ENCODE data around the gene HSPBP1.

HSPBP1 gene

GRCh38 chr19:55304980-55305379 is 25.1 kb upstream of the HSPBP1 start:
- Histone ChIP-seq H3K36me3 (ENCODE audit: insufficient read depth) (no peaks in the 10 kb centered on the region), H3K79me2 (ENCODE audit: insufficient read depth, low read depth) (no peaks in the 10 kb centered on the region), H3K27me3 (ENCODE audit: insufficient read depth, low read depth) (no peaks in the 10 kb centered on the region), H3K4me1 (ENCODE audit: low read depth, poor library complexity, severe bottlenecking) (peaks cover 11% of the 10 kb centered on the region), H3K4me2 (no peak overlapping the region), H3K9ac (no peak overlapping the region), H3K27ac (no peak overlapping the region), H2AFZ (ENCODE audit: low read depth) (no peak overlapping the region), H3K4me3 (IDR thresholded peaks at IDR 0.05; ENCODE audit: insufficient read depth, low read depth, low read length) (no peak overlapping the region), H4K20me1 (ENCODE audit: insufficient read depth) (no peaks in the 10 kb centered on the region)
- no peak for TF ChIP-seq CTCF (conservative IDR thresholded peaks at IDR 0.05; ENCODE audit: low read depth, low read length)

GRCh38 chr19:55304279-55304978 is 24.5 kb upstream of the HSPBP1 start:
- Histone ChIP-seq H3K36me3 (ENCODE audit: insufficient read depth) (no peaks in the 10 kb centered on the region), H3K27me3 (ENCODE audit: insufficient read depth, low read depth) (no peaks in the 10 kb centered on the region), H3K4me1 (ENCODE audit: low read depth, poor library complexity, severe bottlenecking) (peaks cover 11% of the 10 kb centered on the region), H3K4me3 (IDR thresholded peaks at IDR 0.05; ENCODE audit: insufficient read depth, low read depth, low read length) (no peak overlapping the region), H3K4me2 (no peak overlapping the region), H3K9ac (no peak overlapping the region), H2AFZ (ENCODE audit: low read depth) (no peak overlapping the region), H3K79me2 (ENCODE audit: insufficient read depth, low read depth) (no peaks in the 10 kb centered on the region), H3K27ac (no peak overlapping the region), H4K20me1 (ENCODE audit: insufficient read depth) (no peaks in the 10 kb centered on the region)
- no peak for TF ChIP-seq CTCF (conservative IDR thresholded peaks at IDR 0.05; ENCODE audit: low read depth, low read length)

- H3K9ac ChIP-seq: no peak overlapping the region
- peaks cover 11% of the 10 kb centered on the region for H3K4me1 ChIP-seq (ENCODE audit: low read depth, poor library complexity, severe bottlenecking)
- no peaks in the 10 kb centered on the region for H3K27me3 ChIP-seq (ENCODE audit: insufficient read depth, low read depth)
- H3K4me3 ChIP-seq (IDR thresholded peaks at IDR 0.05; ENCODE audit: insufficient read depth, low read depth, low read length): no peak overlapping the region
- H4K20me1 ChIP-seq (ENCODE audit: insufficient read depth): no peaks in the 10 kb centered on the region
- H3K79me2 ChIP-seq (ENCODE audit: insufficient read depth, low read depth): no peaks in the 10 kb centered on the region
- no peak overlapping the region for H3K27ac ChIP-seq
- no peak overlapping the region for H3K4me2 ChIP-seq
- H2AFZ ChIP-seq (ENCODE audit: low read depth): no peak overlapping the region
- no peaks in the 10 kb centered on the region for H3K36me3 ChIP-seq (ENCODE audit: insufficient read depth)
- TF ChIP-seq CTCF (conservative IDR thresholded peaks at IDR 0.05; ENCODE audit: low read depth, low read length): no peak
Observed at GRCh38 chr19:55303477-55303876, 23.6 kb upstream of the HSPBP1 start.

- Histone ChIP-seq H3K79me2 (ENCODE audit: insufficient read depth, low read depth) (no peaks in the 10 kb centered on the region), H3K4me2 (peak overlapping the region; percentile 56; the same call in 1 of the 2 replicates), H3K4me3 (IDR thresholded peaks at IDR 0.05; ENCODE audit: insufficient read depth, low read depth, low read length) (no peak overlapping the region), H3K27me3 (ENCODE audit: insufficient read depth, low read depth) (no peaks in the 10 kb centered on the region), H2AFZ (ENCODE audit: low read depth) (peak overlapping the region; percentile 68), H3K9ac (peak overlapping the region; percentile 11; the same call in 1 of the 2 replicates), H4K20me1 (ENCODE audit: insufficient read depth) (no peaks in the 10 kb centered on the region), H3K4me1 (ENCODE audit: low read depth, poor library complexity, severe bottlenecking) (peaks cover 11% of the 10 kb centered on the region), H3K27ac (no peak overlapping the region), H3K36me3 (ENCODE audit: insufficient read depth) (no peaks in the 10 kb centered on the region)
- no peak for TF ChIP-seq CTCF (conservative IDR thresholded peaks at IDR 0.05; ENCODE audit: low read depth, low read length)
Observed at GRCh38 chr19:55302318-55302703, 22.4 kb upstream of the HSPBP1 start.

All from KMS-11 (cell line).